Natural killer cell (primary cell): ENCODE measurements around the gene CHMP2A. TPM values are rescaled to one million over a fixed set of nuclear protein-coding genes. Genes with fewer than 3 reads are reported as not detected.
"Not testable (repeated sequence)": the region's sequence is repeated elsewhere in the genome, so short reads cannot be mapped to it uniquely, and the experiment has no call there.

ENCODE experiments used
- ATAC-seq, 3 donors: fragments of 150-1000 bp in 2 of 3; fragments of 200-7000 bp in 1 of 3; cut with Tn5 transposase; 1 replicate in 1 of 3; 2 replicates in 2 of 3; pipeline ENCODE4 v1.10.0; 2021; ENCODE audit warnings: mild to moderate bottlenecking in 2 of 3, moderate library complexity in 2 of 3
- DNase-seq, 2 donors: peaks; one replicate each; pipeline versions ENCODE4 v3.0.0 to v3.0.0-alpha.2; 2013 to 2021; ENCODE audit warnings: mixed read lengths in 1 of 2
- H3K27ac ChIP-seq: one replicate; pipeline ENCODE4 v1.5.1; 2013; ENCODE audit warnings: mild to moderate bottlenecking, low read length
- H3K27me3 ChIP-seq: one replicate; pipeline ENCODE4 v1.6.1; 2013; ENCODE audit warnings: low read length; ENCODE audit not compliant: control insufficient read depth, insufficient read depth
- H3K36me3 ChIP-seq: one replicate; pipeline ENCODE4 v1.6.1; 2013; ENCODE audit warnings: low read length; ENCODE audit not compliant: control insufficient read depth, insufficient read depth
- H3K4me1 ChIP-seq: one replicate; pipeline ENCODE4 v1.6.1; 2013; ENCODE audit warnings: low read length; ENCODE audit not compliant: control insufficient read depth, insufficient read depth
- H3K4me3 ChIP-seq: one replicate; pipeline ENCODE4 v1.5.1; 2013; ENCODE audit warnings: low read length
- H3K9me3 ChIP-seq: one replicate; pipeline ENCODE4 v1.6.1; 2013; ENCODE audit warnings: low read length; ENCODE audit not compliant: control insufficient read depth, insufficient read depth
- H3K27ac Mint-ChIP-seq, 2 donors: one replicate each; pipeline ENCODE4 v1.8.0; 2022; ENCODE audit warnings: mild to moderate bottlenecking in 2 of 2, mixed read lengths in 2 of 2, moderate library complexity in 1 of 2
- H3K27me3 Mint-ChIP-seq, 2 donors: one replicate each; pipeline ENCODE4 v1.8.0; 2022; ENCODE audit warnings: low read depth in 2 of 2, mixed read lengths in 2 of 2
- H3K36me3 Mint-ChIP-seq: one replicate; pipeline ENCODE4 v1.8.0; 2022; ENCODE audit warnings: mixed read lengths
- H3K4me1 Mint-ChIP-seq, 2 donors: one replicate each; pipeline ENCODE4 v1.8.0; 2022; ENCODE audit warnings: mixed read lengths in 2 of 2
- H3K4me3 Mint-ChIP-seq: one replicate; pipeline ENCODE4 v1.8.0; 2022; ENCODE audit warnings: mild to moderate bottlenecking, moderate library complexity, mixed read lengths
- H3K9me3 Mint-ChIP-seq, 2 donors: one replicate each; pipeline ENCODE4 v1.8.0; 2022; ENCODE audit warnings: mixed read lengths in 2 of 2
- CTCF ChIP-seq: fragments of 200-600 bp; IDR thresholded peaks from one replicate; pipeline ENCODE4 v1.8.0; 2022; ENCODE audit warnings: antibody characterized with exemption
- WGBS: methylation state at CpG from one replicate; pipeline ENCODE4 v1.1.7; 2013; ENCODE audit warnings: missing lambda C conversion rate; ENCODE audit not compliant: insufficient coverage; 5-methylcytosine and 5-hydroxymethylcytosine counted together
- intact Hi-C: fragments of 100-400 bp; cut with micrococcal nuclease; formaldehyde crosslinking; loops from one replicate; pipeline ENCODE4 v1.14.2; 2022
- total RNA-seq, 4 donors: library from RNA; stranded (reverse); fragments of 120-200 nt in 1 of 4; gene quantifications; one replicate each; pipeline versions ENCODE4 v1.2.3 to v1.2.4, GENCODE V29; 2013 to 2022

Gene CHMP2A
- total RNA-seq, 3 donors from 2014 or later (not counting 1 experiment from before 2014, with no cell fraction given), result 82.7 to 95.7 (median 94.7) TPM

GRCh38 chr19:58509731-58510083 is 45.2 kb downstream of the CHMP2A start:
- ATAC-seq (no peak), DNase-seq (no peak)
- Mint-ChIP-seq H3K36me3 (no peaks in the 10 kb centered on the region), H3K9me3 (peaks cover 3 to 4% of the 10 kb centered on the region in 2 donors), H3K27me3 (no peaks in the 10 kb centered on the region), H3K4me1 (peaks cover 0 to 14% of the 10 kb centered on the region in 2 donors), H3K27ac (no peak overlapping the region), H3K4me3 (no peak overlapping the region)
- no peaks in the 10 kb centered on the region for H3K27me3 ChIP-seq
- 90% methylated on average over 11 of the region's 11 CpGs for WGBS
- no peak overlapping the region for H3K27ac ChIP-seq
- intact Hi-C loops, result no loop called here
- peaks cover 7% of the 10 kb centered on the region for H3K9me3 ChIP-seq
- H3K4me1 ChIP-seq, result peaks cover 16% of the 10 kb centered on the region
- no peak overlapping the region for H3K4me3 ChIP-seq
- H3K36me3 ChIP-seq, result no peaks in the 10 kb centered on the region
- no peak for TF ChIP-seq CTCF

GRCh38 chr19:58507602-58508223 is 47.2 kb downstream of the CHMP2A start:
- DNase-seq, H3K27me3 Mint-ChIP-seq, H3K4me1 ChIP-seq, H3K4me3 ChIP-seq, H3K36me3 ChIP-seq, H3K27ac Mint-ChIP-seq, H3K4me1 Mint-ChIP-seq, H3K4me3 Mint-ChIP-seq, H3K27ac ChIP-seq, H3K9me3 Mint-ChIP-seq, intact Hi-C loops, H3K36me3 Mint-ChIP-seq, H3K27me3 ChIP-seq, H3K9me3 ChIP-seq, ATAC-seq: not testable (repeated sequence)
- 83% methylated on average over 8 of the region's 8 CpGs for WGBS

Other genes starting within 250 kb of the CHMP2A start
- 100 to 1,000 TPM in 2 of 3 donors, 10 to 100 TPM in 1; 96.1 to 142 (median 119) TPM for gene ERVK3-1, start 249.7 kb downstream of the CHMP2A start, total RNA-seq
- 1 to 10 TPM; 2.9 to 4.8 (median 3.2) TPM for gene ZSCAN22, start 228.1 kb downstream of the CHMP2A start, total RNA-seq
- 10 to 100 TPM in 1 of 3 donors, 1 to 10 TPM in 2; 2.0 to 10.6 (median 3.5) TPM for gene A1BG, start 201.6 kb downstream of the CHMP2A start, total RNA-seq
- gene ZNF497, start 192.4 kb downstream of the CHMP2A start, total RNA-seq, result under 1 TPM; 0.40 to 0.61 (median 0.60) TPM
- 1 to 10 TPM in 2 of 3 donors, under 1 TPM in 1; 0.63 to 1.4 (median 1.3) TPM for gene ZNF837, start 174.1 kb downstream of the CHMP2A start, total RNA-seq
- gene RPS5, start 167.8 kb downstream of the CHMP2A start, total RNA-seq, result 100 to 1,000 TPM; 406 to 580 (median 525) TPM
- under 1 TPM in 1 of 3 donors, not detected in 2; 0.39 TPM for gene RNF225, start 159.4 kb downstream of the CHMP2A start, total RNA-seq
- gene ZNF584, start 146.5 kb downstream of the CHMP2A start, total RNA-seq, result 1 to 10 TPM; 1.6 to 3.9 (median 2.8) TPM
- gene ZNF132, start 115.0 kb downstream of the CHMP2A start, total RNA-seq, result 1 to 10 TPM in 2 of 3 donors, under 1 TPM in 1; 0.88 to 1.6 (median 1.5) TPM
- 10 to 100 TPM; 10.4 to 11.4 (median 11.4) TPM for gene ZNF324B, start 103.5 kb downstream of the CHMP2A start, total RNA-seq
- gene ZNF324, start 88.0 kb downstream of the CHMP2A start, total RNA-seq, result 10 to 100 TPM; 21.3 to 23.7 (median 23.3) TPM
- gene ZNF446, start 78.8 kb downstream of the CHMP2A start, total RNA-seq, result 10 to 100 TPM; 11.9 to 14.5 (median 13.5) TPM
- gene SLC27A5, start 43.1 kb downstream of the CHMP2A start, total RNA-seq, result 1 to 10 TPM; 4.6 to 7.0 (median 4.7) TPM
- 10 to 100 TPM in 1 of 3 donors, 1 to 10 TPM in 2; 9.6 to 12.6 (median 9.8) TPM for gene ZBTB45, start 35.3 kb downstream of the CHMP2A start, total RNA-seq
- 100 to 1,000 TPM; 330 to 451 (median 408) TPM for gene TRIM28, start 11.0 kb downstream of the CHMP2A start, total RNA-seq
- gene UBE2M, start 3.5 kb upstream of the CHMP2A start, total RNA-seq, result 10 to 100 TPM; 71.0 to 89.5 (median 81.9) TPM
- gene MZF1, start 18.2 kb upstream of the CHMP2A start, total RNA-seq, result 10 to 100 TPM; 24.9 to 40.1 (median 37.3) TPM